Ishikawa (cell line): ENCODE results near the gene DIAPH1.

Experiments
- CEBPB ChIP-seq: IDR thresholded peaks from 2 replicates; pipeline ENCODE4 v1.6.1; 2012
- CREB1 ChIP-seq: IDR thresholded peaks from 2 replicates; pipeline ENCODE4 v1.6.1; 2012; ENCODE audit warnings: low read depth
- EGR1 ChIP-seq: IDR thresholded peaks from 2 replicates; pipeline ENCODE4 v1.6.1; 2012
- EP300 ChIP-seq: IDR thresholded peaks from 2 replicates; pipeline ENCODE4 v1.6.1; 2012; ENCODE audit warnings: borderline replicate concordance
- FOXM1 ChIP-seq: IDR thresholded peaks from 2 replicates; pipeline ENCODE4 v1.6.1; 2012; ENCODE audit warnings: low read depth, borderline replicate concordance
- NFIC ChIP-seq: IDR thresholded peaks from 2 replicates; pipeline ENCODE4 v1.6.1; 2012
- RAD21 ChIP-seq: IDR thresholded peaks from 2 replicates; pipeline ENCODE4 v1.6.1; 2012; ENCODE audit warnings: low read depth
- REST ChIP-seq: IDR thresholded peaks from 2 replicates; pipeline ENCODE4 v1.6.1; 2012; ENCODE audit warnings: low read depth, mild to moderate bottlenecking
- TAF1 ChIP-seq: IDR thresholded peaks from 2 replicates; pipeline ENCODE4 v1.6.1; 2012; ENCODE audit warnings: low read depth, mild to moderate bottlenecking
- TCF12 ChIP-seq: IDR thresholded peaks from 2 replicates; pipeline ENCODE4 v1.6.1; 2012; ENCODE audit warnings: low read depth
- TEAD4 ChIP-seq: IDR thresholded peaks from 2 replicates; pipeline ENCODE4 v1.6.1; 2012
- USF1 ChIP-seq: IDR thresholded peaks from 2 replicates; pipeline ENCODE4 v1.6.1; 2012
- YY1 ChIP-seq: IDR thresholded peaks from 2 replicates; pipeline ENCODE4 v1.6.1; 2012; ENCODE audit warnings: low read depth
- ZBTB7A ChIP-seq: IDR thresholded peaks from 2 replicates; pipeline ENCODE4 v1.6.1; 2012; ENCODE audit warnings: low read depth
- TF ChIP-seq, protein P1 (sequence below): IDR thresholded peaks from 2 replicates; pipeline ENCODE4 v1.6.1; 2012

DIAPH1 gene

GRCh38 chr5:141617128-141617527 is 1.7 kb downstream of the DIAPH1 start:
- TF ChIP-seq, protein P1, sequence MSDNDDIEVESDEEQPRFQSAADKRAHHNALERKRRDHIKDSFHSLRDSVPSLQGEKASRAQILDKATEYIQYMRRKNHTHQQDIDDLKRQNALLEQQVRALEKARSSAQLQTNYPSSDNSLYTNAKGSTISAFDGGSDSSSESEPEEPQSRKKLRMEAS = no peak
- TF ChIP-seq EP300 = no peak
- TF ChIP-seq ZBTB7A = no peak
- TF ChIP-seq FOXM1 = no peak
- no peak for TF ChIP-seq TCF12
- TF ChIP-seq USF1 = no peak
- TF ChIP-seq REST = no peak
- no peak for TF ChIP-seq EGR1
- no peak for TF ChIP-seq TAF1
- no peak for TF ChIP-seq RAD21

- no peak for TF ChIP-seq NFIC
- TF ChIP-seq EP300 = no peak
- no peak for TF ChIP-seq USF1
- no peak for TF ChIP-seq TEAD4
- TF ChIP-seq FOXM1 = no peak
- no peak for TF ChIP-seq TAF1
- no peak for TF ChIP-seq YY1
- TF ChIP-seq CEBPB = no peak
- TF ChIP-seq REST = no peak
- TF ChIP-seq TCF12 = no peak
- TF ChIP-seq ZBTB7A = no peak
- TF ChIP-seq RAD21 = no peak
- no peak for TF ChIP-seq EGR1
- TF ChIP-seq, protein P1 = no peak
- no peak for TF ChIP-seq CREB1
Measured at GRCh38 chr5:141615991-141616720, 2.6 kb downstream of the DIAPH1 start.

- TF ChIP-seq TCF12 (no peak), YY1 (no peak), TAF1 (no peak), EP300 (no peak), FOXM1 (no peak), CEBPB (no peak), CREB1 (no peak), NFIC (no peak), EGR1 (no peak), TEAD4 (no peak), RAD21 (no peak), USF1 (no peak), REST (no peak), ZBTB7A (no peak)
- TF ChIP-seq, protein P1 = no peak
Measured at GRCh38 chr5:141613344-141613743, 5.5 kb downstream of the DIAPH1 start.
